ENCODE results near the gene CGN.

CGN gene

GRCh38 chr1:151562661-151563060 is 51.5 kb downstream of the CGN start:
- DNase-seq, result no peak

- no peak for DNase-seq
Measured at GRCh38 chr1:151563376-151563775, 52.2 kb downstream of the CGN start.

- no peak for DNase-seq
Measured at GRCh38 chr1:151565502-151566189, 54.5 kb downstream of the CGN start.

GRCh38 chr1:151568626-151569088 is 57.5 kb downstream of the CGN start:
- no peak for DNase-seq

GRCh38 chr1:151570819-151571218 is 59.6 kb downstream of the CGN start:
- DNase-seq, result no peak

GRCh38 chr1:151574575-151575529 is 63.7 kb downstream of the CGN start:
- DNase-seq, result no peak

GRCh38 chr1:151577173-151577572 is 66.0 kb downstream of the CGN start:
- DNase-seq, result no peak

GRCh38 chr1:151578941-151579340 is 67.8 kb downstream of the CGN start:
- no peak for DNase-seq

GRCh38 chr1:151579436-151580225 is 68.4 kb downstream of the CGN start:
- DNase-seq, result no peak

- DNase-seq, result no peak
Measured at GRCh38 chr1:151581451-151581850, 70.3 kb downstream of the CGN start.

- DNase-seq, result no peak
Measured at GRCh38 chr1:151581921-151582320, 70.7 kb downstream of the CGN start.

- DNase-seq, result no peak
Measured at GRCh38 chr1:151583796-151584195, 72.6 kb downstream of the CGN start.

GRCh38 chr1:151584278-151584677 is 73.1 kb downstream of the CGN start:
- DNase-seq, result no peak

- no peak for DNase-seq
Measured at GRCh38 chr1:151584780-151585179, 73.6 kb downstream of the CGN start.

GRCh38 chr1:151585622-151586021 is 74.4 kb downstream of the CGN start:
- DNase-seq, result no peak
